BLaER1 treated with 17β-estradiol and CSF1 and Interleukin-3, amounts not matched to agents 10 nM and 100 nM (cell line): ENCODE data around the gene LRBA.

Source experiments
- H3K27ac ChIP-seq, 11 experiments: shearing (Covaris generic); formaldehyde crosslinking; 2 replicates each; pipeline ENCODE4 v1.8.1; 2022
- H3K27me3 ChIP-seq, 11 experiments: shearing (Covaris generic); formaldehyde crosslinking; 2 replicates each; pipeline ENCODE4 v1.8.1; 2022
- H3K36me3 ChIP-seq, 11 experiments: shearing (Covaris generic); formaldehyde crosslinking; 2 replicates each; pipeline ENCODE4 v1.8.1; 2022
- H3K4me1 ChIP-seq, 10 experiments: shearing (Covaris generic); formaldehyde crosslinking; 2 replicates each; pipeline ENCODE4 v1.8.1; 2022
- H3K4me2 ChIP-seq, 11 experiments: shearing (Covaris generic); formaldehyde crosslinking; 2 replicates each; pipeline ENCODE4 v1.8.1; 2022
- H3K4me3 ChIP-seq, 10 experiments: shearing (Covaris generic); formaldehyde crosslinking; 2 replicates each; pipeline ENCODE4 v1.8.1; 2022
- H3K9ac ChIP-seq, 11 experiments: shearing (Covaris generic); formaldehyde crosslinking; 2 replicates each; pipeline ENCODE4 v1.8.1; 2022
- H3K9me3 ChIP-seq, 11 experiments: shearing (Covaris generic); formaldehyde crosslinking; replicated peaks in 1 of 11; 2 replicates each; pipeline ENCODE4 v1.8.1; 2022
- H4K20me1 ChIP-seq, 11 experiments: shearing (Covaris generic); formaldehyde crosslinking; 2 replicates each; pipeline ENCODE4 v1.8.1; 2022
- Cebpa-rat ChIP-seq, 11 experiments: shearing (Covaris generic); IDR thresholded peaks; 2 replicates each; pipeline ENCODE4 v1.8.1; 2022

Gene LRBA

GRCh38 chr4:150332086-150332485 is 683.0 kb downstream of the LRBA start:
- Histone ChIP-seq H3K4me3 (no peak overlapping the region), H3K9me3 (no peaks in the 10 kb centered on the region), H4K20me1 (0 out of 22 replicates have a peak, but pooled peaks cover 0 to 6% (median 0%) of the 10 kb centered on the region in 11 experiments), H3K27ac (no peak overlapping the region), H3K4me2 (no peak overlapping the region), H3K4me1 (no peaks in the 10 kb centered on the region), H3K9ac (no peak overlapping the region), H3K27me3 (no peaks in the 10 kb centered on the region), H3K36me3 (no peaks in the 10 kb centered on the region)
- no peak for TF ChIP-seq Cebpa-rat (IDR thresholded peaks at IDR 0.05)

GRCh38 chr4:150329373-150329772 is 685.7 kb downstream of the LRBA start:
- H3K4me1 ChIP-seq, result no peaks in the 10 kb centered on the region
- no peak for TF ChIP-seq Cebpa-rat (IDR thresholded peaks at IDR 0.05)
- no peak overlapping the region for H3K27ac ChIP-seq
- peaks cover 0 to 4% (median 0%) of the 10 kb centered on the region in 11 experiments; a peak in 2 of 22 replicates for H3K36me3 ChIP-seq
- H4K20me1 ChIP-seq, result 0 out of 22 replicates have a peak, but pooled peaks cover 0 to 6% (median 0%) of the 10 kb centered on the region in 11 experiments
- no peak overlapping the region for H3K9ac ChIP-seq
- H3K9me3 ChIP-seq, result no peaks in the 10 kb centered on the region
- no peak overlapping the region for H3K4me2 ChIP-seq
- H3K27me3 ChIP-seq, result no peaks in the 10 kb centered on the region
- H3K4me3 ChIP-seq, result no peak overlapping the region

- no peak overlapping the region for H3K4me3 ChIP-seq
- H3K9ac ChIP-seq, result no peak overlapping the region
- H3K27me3 ChIP-seq, result no peaks in the 10 kb centered on the region
- TF ChIP-seq Cebpa-rat (IDR thresholded peaks at IDR 0.05), result no peak
- 0 out of 22 replicates have a peak, but pooled peaks cover 0 to 6% (median 0%) of the 10 kb centered on the region in 11 experiments for H4K20me1 ChIP-seq
- H3K27ac ChIP-seq, result no peak overlapping the region
- H3K4me2 ChIP-seq, result no peak overlapping the region
- H3K36me3 ChIP-seq, result peaks cover 0 to 4% (median 0%) of the 10 kb centered on the region in 11 experiments; a peak in 2 of 22 replicates
- no peaks in the 10 kb centered on the region for H3K9me3 ChIP-seq
- no peaks in the 10 kb centered on the region for H3K4me1 ChIP-seq
These were observed 686.6 kb downstream of the LRBA start for GRCh38 chr4:150328496-150328895.

GRCh38 chr4:150327262-150327780 is 687.8 kb downstream of the LRBA start:
- Histone ChIP-seq H3K27me3 (no peaks in the 10 kb centered on the region), H3K4me1 (no peaks in the 10 kb centered on the region), H3K36me3 (peaks cover 0 to 4% (median 0%) of the 10 kb centered on the region in 11 experiments; a peak in 2 of 22 replicates), H3K9me3 (no peaks in the 10 kb centered on the region), H3K9ac (no peak overlapping the region), H4K20me1 (0 out of 22 replicates have a peak, but pooled peaks cover 0 to 6% (median 0%) of the 10 kb centered on the region in 11 experiments), H3K4me2 (no peak overlapping the region), H3K4me3 (no peak overlapping the region), H3K27ac (no peak overlapping the region)
- no peak for TF ChIP-seq Cebpa-rat (IDR thresholded peaks at IDR 0.05)

GRCh38 chr4:150325872-150326271 is 689.2 kb downstream of the LRBA start:
- Histone ChIP-seq H3K27ac (no peak overlapping the region), H3K9ac (no peak overlapping the region), H3K36me3 (peaks cover 0 to 4% (median 0%) of the 10 kb centered on the region in 11 experiments; a peak in 2 of 22 replicates), H3K4me1 (peaks cover 0 to 7% (median 5%) of the 10 kb centered on the region in 10 experiments; a peak in 4 of 20 replicates), H3K4me3 (no peak overlapping the region), H3K4me2 (no peak overlapping the region), H3K9me3 (no peaks in the 10 kb centered on the region), H4K20me1 (0 out of 22 replicates have a peak, but pooled peaks cover 0 to 6% (median 0%) of the 10 kb centered on the region in 11 experiments), H3K27me3 (no peaks in the 10 kb centered on the region)
- no peak for TF ChIP-seq Cebpa-rat (IDR thresholded peaks at IDR 0.05)

- Histone ChIP-seq H3K27ac (no peak overlapping the region), H3K4me2 (no peak overlapping the region), H4K20me1 (no peaks in the 10 kb centered on the region), H3K27me3 (no peaks in the 10 kb centered on the region), H3K9ac (no peak overlapping the region), H3K9me3 (no peaks in the 10 kb centered on the region), H3K4me1 (peaks cover 0 to 7% (median 5%) of the 10 kb centered on the region in 10 experiments; a peak in 4 of 20 replicates), H3K4me3 (no peak overlapping the region), H3K36me3 (peaks cover 0 to 12% (median 0%) of the 10 kb centered on the region in 11 experiments; a peak in 2 of 22 replicates)
- no peak for TF ChIP-seq Cebpa-rat (IDR thresholded peaks at IDR 0.05)
These were observed 691.4 kb downstream of the LRBA start for GRCh38 chr4:150323406-150324325.

GRCh38 chr4:150322646-150323045 is 692.4 kb downstream of the LRBA start:
- no peak overlapping the region for H3K27ac ChIP-seq
- H3K9me3 ChIP-seq, result no peaks in the 10 kb centered on the region
- H3K4me3 ChIP-seq, result no peak overlapping the region
- H3K36me3 ChIP-seq, result peaks cover 0 to 12% (median 0%) of the 10 kb centered on the region in 11 experiments; a peak in 2 of 22 replicates
- no peaks in the 10 kb centered on the region for H4K20me1 ChIP-seq
- TF ChIP-seq Cebpa-rat (IDR thresholded peaks at IDR 0.05), result no peak
- no peak overlapping the region for H3K4me2 ChIP-seq
- H3K9ac ChIP-seq, result no peak overlapping the region
- H3K27me3 ChIP-seq, result no peaks in the 10 kb centered on the region
- H3K4me1 ChIP-seq, result peaks cover 0 to 7% (median 5%) of the 10 kb centered on the region in 10 experiments; a peak in 4 of 20 replicates

GRCh38 chr4:150321113-150321512 is 694.0 kb downstream of the LRBA start:
- no peaks in the 10 kb centered on the region for H3K9me3 ChIP-seq
- TF ChIP-seq Cebpa-rat (IDR thresholded peaks at IDR 0.05), result no peak; a peak in 1 of 22 replicates
- peaks cover 0 to 12% (median 0%) of the 10 kb centered on the region in 11 experiments; a peak in 2 of 22 replicates for H3K36me3 ChIP-seq
- H3K9ac ChIP-seq, result no peak overlapping the region
- H3K27me3 ChIP-seq, result no peaks in the 10 kb centered on the region
- H3K27ac ChIP-seq, result peak overlapping the region in 1 of 11 experiments; percentile 46; a peak in 2 of 22 replicates
- H3K4me3 ChIP-seq, result no peak overlapping the region
- H3K4me2 ChIP-seq, result peak overlapping the region in 6 of 11 experiments; percentile 1 to 32 (median 12); a peak in 6 of 22 replicates
- peaks cover 0 to 7% (median 6%) of the 10 kb centered on the region in 10 experiments; a peak in 7 of 20 replicates for H3K4me1 ChIP-seq
- H4K20me1 ChIP-seq, result no peaks in the 10 kb centered on the region

GRCh38 chr4:150318971-150319370 is 696.1 kb downstream of the LRBA start:
- Histone ChIP-seq H4K20me1 (no peaks in the 10 kb centered on the region), H3K9me3 (no peaks in the 10 kb centered on the region), H3K36me3 (peaks cover 0 to 8% (median 0%) of the 10 kb centered on the region in 11 experiments; a peak in 1 of 22 replicates), H3K4me3 (no peak overlapping the region), H3K27ac (no peak overlapping the region), H3K4me1 (peaks cover 0 to 7% (median 6%) of the 10 kb centered on the region in 10 experiments; a peak in 7 of 20 replicates), H3K4me2 (no peak overlapping the region), H3K9ac (no peak overlapping the region), H3K27me3 (no peaks in the 10 kb centered on the region)
- TF ChIP-seq Cebpa-rat (IDR thresholded peaks at IDR 0.05), result no peak
